ENCODE measurements around the gene PTPN5. TPM values are rescaled to one million over a fixed set of nuclear protein-coding genes. Genes with fewer than 3 reads are reported as not detected.

The PTPN5 gene
- total RNA-seq, 4 donors from 2014 or later, result 0.15 to 1.7 (median 1.3) TPM; not detected in 1

DNA sequence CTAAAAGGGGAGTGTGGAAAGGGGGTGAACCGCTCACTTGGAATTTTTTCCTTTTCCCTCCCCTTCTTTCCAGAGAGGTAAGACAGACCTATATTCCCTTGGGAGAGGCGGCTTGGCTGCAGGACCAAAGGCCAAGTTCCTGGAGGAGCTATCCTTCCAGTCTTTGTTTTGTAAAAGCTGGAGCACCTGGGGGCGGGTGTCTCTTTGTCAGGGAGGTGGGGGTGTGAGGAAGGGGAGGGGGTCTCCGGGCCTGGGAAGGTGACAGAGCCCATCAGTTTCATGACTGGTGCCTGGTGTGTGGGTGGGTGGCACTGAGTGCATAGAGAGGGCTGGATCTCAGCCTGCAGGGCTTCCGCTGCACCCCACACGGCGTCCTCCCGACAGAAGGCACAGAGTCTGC lies 18.5 kb downstream of the PTPN5 start:
- Histone ChIP-seq H3K27ac (no peak overlapping the region), H3K4me3 (no peak overlapping the region), H3K27me3 (peaks cover 3% of the 10 kb centered on the region), H3K4me1 (no peaks in the 10 kb centered on the region), H3K36me3 (no peaks in the 10 kb centered on the region), H3K9me3 (no peaks in the 10 kb centered on the region)
- TF ChIP-seq EP300 (IDR thresholded peaks at IDR 0.05), result no peak
- no peak for TF ChIP-seq POLR2A (IDR thresholded peaks at IDR 0.05)
- TF ChIP-seq POLR2AphosphoS5 (IDR thresholded peaks at IDR 0.05), result no peak
- TF ChIP-seq, protein P1, sequence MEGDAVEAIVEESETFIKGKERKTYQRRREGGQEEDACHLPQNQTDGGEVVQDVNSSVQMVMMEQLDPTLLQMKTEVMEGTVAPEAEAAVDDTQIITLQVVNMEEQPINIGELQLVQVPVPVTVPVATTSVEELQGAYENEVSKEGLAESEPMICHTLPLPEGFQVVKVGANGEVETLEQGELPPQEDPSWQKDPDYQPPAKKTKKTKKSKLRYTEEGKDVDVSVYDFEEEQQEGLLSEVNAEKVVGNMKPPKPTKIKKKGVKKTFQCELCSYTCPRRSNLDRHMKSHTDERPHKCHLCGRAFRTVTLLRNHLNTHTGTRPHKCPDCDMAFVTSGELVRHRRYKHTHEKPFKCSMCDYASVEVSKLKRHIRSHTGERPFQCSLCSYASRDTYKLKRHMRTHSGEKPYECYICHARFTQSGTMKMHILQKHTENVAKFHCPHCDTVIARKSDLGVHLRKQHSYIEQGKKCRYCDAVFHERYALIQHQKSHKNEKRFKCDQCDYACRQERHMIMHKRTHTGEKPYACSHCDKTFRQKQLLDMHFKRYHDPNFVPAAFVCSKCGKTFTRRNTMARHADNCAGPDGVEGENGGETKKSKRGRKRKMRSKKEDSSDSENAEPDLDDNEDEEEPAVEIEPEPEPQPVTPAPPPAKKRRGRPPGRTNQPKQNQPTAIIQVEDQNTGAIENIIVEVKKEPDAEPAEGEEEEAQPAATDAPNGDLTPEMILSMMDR (IDR thresholded peaks at IDR 0.05), result no peak
- no peak for DNase-seq (ENCODE audit: low spot score in 2 of 2)
- 69% methylated on average over 3 of the region's 8 CpGs for WGBS

DNA sequence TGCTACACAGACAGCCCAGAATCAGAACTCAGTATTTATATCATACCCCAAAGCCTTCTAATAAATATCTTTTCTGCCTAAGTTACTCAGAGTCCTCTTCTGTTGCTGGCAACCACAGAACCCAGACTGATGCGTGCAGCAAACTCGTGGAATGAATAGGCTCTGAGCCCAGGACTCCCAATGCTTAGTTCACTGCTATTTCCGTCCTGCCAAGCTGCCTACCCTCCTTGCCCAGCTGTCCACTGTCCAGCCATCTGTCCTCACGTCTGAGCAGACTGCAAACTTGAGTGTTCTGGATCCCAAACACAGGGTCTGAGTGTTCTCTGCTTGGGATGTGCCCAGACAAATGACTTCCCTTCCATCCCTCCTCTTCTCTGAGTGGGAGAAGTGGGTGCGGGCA lies 19.4 kb downstream of the PTPN5 start:
- no peak overlapping the region for H3K4me3 ChIP-seq
- H3K27ac ChIP-seq, result no peak overlapping the region
- DNase-seq (ENCODE audit: low spot score in 2 of 2), result no peak
- H3K36me3 ChIP-seq, result no peaks in the 10 kb centered on the region
- TF ChIP-seq, protein P1 (IDR thresholded peaks at IDR 0.05), result no peak
- no peak for TF ChIP-seq POLR2AphosphoS5 (IDR thresholded peaks at IDR 0.05)
- TF ChIP-seq EP300 (IDR thresholded peaks at IDR 0.05), result no peak
- no peak for TF ChIP-seq POLR2A (IDR thresholded peaks at IDR 0.05)
- WGBS, result 71% methylated on average over 5 of the region's 5 CpGs
- no peaks in the 10 kb centered on the region for H3K9me3 ChIP-seq
- H3K4me1 ChIP-seq, result no peaks in the 10 kb centered on the region
- peaks cover 3% of the 10 kb centered on the region for H3K27me3 ChIP-seq

DNA sequence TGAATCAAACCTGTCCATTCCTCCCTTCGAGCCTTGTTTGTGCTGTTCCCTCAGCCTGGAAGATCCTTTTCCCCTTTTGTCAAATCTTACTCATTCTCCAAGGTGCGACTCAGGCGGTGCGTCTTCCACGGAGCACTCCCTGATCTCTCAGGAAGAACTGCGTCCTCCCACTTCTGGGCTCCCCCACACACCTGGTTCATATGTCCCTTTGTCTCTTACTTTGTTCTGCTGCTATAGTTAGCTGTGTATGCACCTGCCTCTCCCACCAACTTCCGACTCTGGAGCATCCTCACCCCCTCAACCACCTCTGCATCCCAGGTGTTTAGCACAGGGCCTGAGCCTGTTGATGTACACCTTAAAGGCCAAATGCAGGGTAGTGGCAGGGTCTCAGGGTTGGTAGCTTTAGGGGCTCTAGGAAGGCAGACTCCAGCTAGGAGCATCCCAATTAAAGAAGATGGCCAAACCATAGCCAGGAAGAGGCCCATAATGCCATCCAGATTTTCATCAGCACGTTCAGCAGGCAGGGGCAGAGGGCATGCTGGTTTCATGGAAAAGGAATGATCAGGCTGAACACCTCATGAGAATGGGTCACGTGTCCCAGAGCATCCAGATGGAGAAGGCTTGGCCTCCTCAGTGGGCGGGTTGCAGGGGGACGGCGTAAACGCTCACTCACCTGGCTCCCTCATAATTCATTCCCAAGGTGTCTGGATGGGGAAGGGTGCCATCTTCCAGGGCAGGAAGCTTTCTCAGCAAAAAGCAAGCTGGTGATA lies 20.1 kb downstream of the PTPN5 start:
- Histone ChIP-seq H3K4me1 (no peaks in the 10 kb centered on the region), H3K27me3 (peaks cover 3% of the 10 kb centered on the region), H3K27ac (no peak overlapping the region), H3K36me3 (no peaks in the 10 kb centered on the region), H3K4me3 (no peak overlapping the region), H3K9me3 (no peaks in the 10 kb centered on the region)
- TF ChIP-seq, protein P1 (IDR thresholded peaks at IDR 0.05), result no peak
- TF ChIP-seq EP300 (IDR thresholded peaks at IDR 0.05) (no peak), POLR2A (IDR thresholded peaks at IDR 0.05) (no peak), POLR2AphosphoS5 (IDR thresholded peaks at IDR 0.05) (no peak)
- WGBS, result 78% methylated on average over 13 of the region's 13 CpGs
- DNase-seq (ENCODE audit: low spot score in 2 of 2), result no peak

DNA sequence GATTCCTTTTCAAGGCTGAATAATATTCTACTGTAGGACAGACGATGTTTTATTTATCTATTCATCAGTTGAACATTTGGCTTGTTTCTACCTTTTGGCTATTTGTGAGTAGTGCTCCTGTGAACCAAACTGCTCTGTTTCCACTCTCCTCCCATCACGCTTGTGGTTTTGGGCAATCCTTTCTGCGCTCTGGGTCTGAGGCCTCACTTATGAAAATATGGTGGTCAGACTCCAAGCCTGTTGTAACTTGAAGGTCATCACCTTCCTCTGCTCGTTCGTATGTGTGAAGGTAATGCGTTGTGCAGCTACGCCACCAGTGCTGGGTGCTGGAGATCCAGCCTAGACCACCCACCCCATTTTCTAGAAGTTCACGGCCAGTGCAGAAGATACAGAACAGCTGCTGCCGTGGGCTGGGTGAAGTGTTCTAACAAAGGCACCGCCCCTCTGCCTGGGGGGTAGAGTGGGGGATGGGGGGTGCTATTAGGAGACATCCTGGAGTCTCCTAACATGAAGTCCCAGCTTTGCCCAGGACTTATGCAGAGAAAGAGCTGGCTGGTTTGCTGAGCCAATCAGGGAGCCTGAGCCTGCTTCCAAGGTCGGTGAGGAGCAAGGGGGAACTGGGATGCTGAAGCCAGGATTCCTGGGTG lies 21.0 kb downstream of the PTPN5 start:
- no peak for TF ChIP-seq POLR2AphosphoS5 (IDR thresholded peaks at IDR 0.05)
- TF ChIP-seq EP300 (IDR thresholded peaks at IDR 0.05), result no peak
- no peak for TF ChIP-seq POLR2A (IDR thresholded peaks at IDR 0.05)
- TF ChIP-seq, protein P1 (IDR thresholded peaks at IDR 0.05), result no peak
- WGBS, result 74% methylated on average over 11 of the region's 11 CpGs

DNA sequence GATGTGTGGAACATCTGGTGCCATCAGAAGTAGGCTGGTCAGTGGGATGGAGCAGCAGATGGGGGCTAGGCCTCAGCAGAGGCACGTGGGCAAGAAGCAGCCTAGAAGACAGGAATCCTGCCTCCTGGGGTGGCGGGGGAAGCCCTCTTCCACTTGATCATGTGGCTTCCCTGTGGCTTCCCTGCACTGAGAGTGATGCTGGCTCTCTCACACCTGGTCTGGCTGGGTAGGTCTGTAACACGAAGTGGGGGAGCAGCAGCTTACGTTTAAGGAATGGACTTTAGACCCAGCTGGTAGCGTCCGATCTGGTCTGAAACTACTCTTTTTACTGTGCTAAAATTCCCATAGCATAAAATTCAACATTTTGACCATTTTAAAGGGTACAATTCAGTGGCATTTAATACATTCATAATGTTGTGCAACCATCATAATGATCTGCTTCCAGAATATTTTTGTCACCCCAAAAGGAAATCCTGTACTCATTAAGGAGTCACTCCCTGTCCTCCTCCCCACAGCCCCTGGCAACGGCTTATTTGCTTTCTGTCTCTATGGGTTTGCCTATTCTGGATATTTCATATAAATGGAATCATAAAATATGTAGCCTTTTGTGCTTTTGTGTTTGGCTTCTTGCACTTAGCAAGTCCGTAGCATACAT lies 21.7 kb downstream of the PTPN5 start:
- Histone ChIP-seq H3K27me3 (peaks cover 3% of the 10 kb centered on the region), H3K9me3 (no peaks in the 10 kb centered on the region), H3K36me3 (no peaks in the 10 kb centered on the region), H3K4me3 (no peak overlapping the region), H3K27ac (no peak overlapping the region), H3K4me1 (no peaks in the 10 kb centered on the region)
- no peak for TF ChIP-seq POLR2AphosphoS5 (IDR thresholded peaks at IDR 0.05)
- no peak for TF ChIP-seq POLR2A (IDR thresholded peaks at IDR 0.05)
- no peak for TF ChIP-seq EP300 (IDR thresholded peaks at IDR 0.05)
- TF ChIP-seq, protein P1 (IDR thresholded peaks at IDR 0.05), result no peak
- DNase-seq (ENCODE audit: low spot score in 2 of 2), result no peak
- WGBS, result 49% methylated on average over 7 of the region's 8 CpGs

More for the DNA sequence above, 21.0 kb downstream of the PTPN5 start:
- Histone ChIP-seq H3K27me3 (peaks cover 3% of the 10 kb centered on the region), H3K4me3 (no peak overlapping the region), H3K36me3 (no peaks in the 10 kb centered on the region), H3K27ac (no peak overlapping the region), H3K4me1 (no peaks in the 10 kb centered on the region), H3K9me3 (no peaks in the 10 kb centered on the region)
- DNase-seq (ENCODE audit: low spot score in 2 of 2), result no peak
